ENCODE data around the gene LSM8. TPM values are rescaled to one million over a fixed set of nuclear protein-coding genes. Genes with fewer than 3 reads are reported as not detected.

LSM8 gene
- total and polyA plus RNA-seq, 2 experiments from 2014 or later = 95.4 to 100 TPM

DNA sequence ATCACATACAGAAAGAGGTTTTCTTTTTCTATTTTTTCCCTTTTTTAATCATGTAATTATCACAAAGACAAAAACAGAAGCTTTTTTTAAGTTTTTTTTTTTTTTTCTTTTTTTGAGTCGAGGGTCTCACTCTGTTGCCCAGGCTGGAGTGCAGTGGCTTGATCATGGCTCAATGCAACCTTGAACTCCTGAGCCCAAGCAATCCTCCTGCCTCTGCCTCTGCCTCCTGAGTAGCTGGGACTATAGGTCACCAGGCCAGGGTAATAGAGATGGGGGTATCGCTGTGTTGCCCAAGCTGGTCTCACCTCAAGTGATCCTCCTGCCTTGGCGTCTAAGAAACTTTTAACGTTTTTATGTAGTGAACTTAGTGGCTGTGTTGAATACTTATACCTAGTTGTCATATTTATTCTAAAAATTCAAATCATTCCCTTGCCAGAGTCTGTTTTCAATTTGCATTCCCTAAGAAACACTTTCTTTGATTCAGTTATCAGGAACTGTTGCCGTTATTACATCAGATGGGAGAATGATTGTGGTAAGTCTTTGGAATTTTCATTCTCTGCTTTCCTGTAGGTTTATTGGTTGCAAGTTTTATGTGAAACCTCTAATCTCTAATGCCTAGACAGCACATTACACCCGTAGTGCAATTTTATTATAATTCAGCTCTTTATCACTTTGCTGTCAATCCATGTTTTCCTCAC, 1.3 kb downstream of the LSM8 start (continued):
- TF ChIP-seq, protein P1, sequence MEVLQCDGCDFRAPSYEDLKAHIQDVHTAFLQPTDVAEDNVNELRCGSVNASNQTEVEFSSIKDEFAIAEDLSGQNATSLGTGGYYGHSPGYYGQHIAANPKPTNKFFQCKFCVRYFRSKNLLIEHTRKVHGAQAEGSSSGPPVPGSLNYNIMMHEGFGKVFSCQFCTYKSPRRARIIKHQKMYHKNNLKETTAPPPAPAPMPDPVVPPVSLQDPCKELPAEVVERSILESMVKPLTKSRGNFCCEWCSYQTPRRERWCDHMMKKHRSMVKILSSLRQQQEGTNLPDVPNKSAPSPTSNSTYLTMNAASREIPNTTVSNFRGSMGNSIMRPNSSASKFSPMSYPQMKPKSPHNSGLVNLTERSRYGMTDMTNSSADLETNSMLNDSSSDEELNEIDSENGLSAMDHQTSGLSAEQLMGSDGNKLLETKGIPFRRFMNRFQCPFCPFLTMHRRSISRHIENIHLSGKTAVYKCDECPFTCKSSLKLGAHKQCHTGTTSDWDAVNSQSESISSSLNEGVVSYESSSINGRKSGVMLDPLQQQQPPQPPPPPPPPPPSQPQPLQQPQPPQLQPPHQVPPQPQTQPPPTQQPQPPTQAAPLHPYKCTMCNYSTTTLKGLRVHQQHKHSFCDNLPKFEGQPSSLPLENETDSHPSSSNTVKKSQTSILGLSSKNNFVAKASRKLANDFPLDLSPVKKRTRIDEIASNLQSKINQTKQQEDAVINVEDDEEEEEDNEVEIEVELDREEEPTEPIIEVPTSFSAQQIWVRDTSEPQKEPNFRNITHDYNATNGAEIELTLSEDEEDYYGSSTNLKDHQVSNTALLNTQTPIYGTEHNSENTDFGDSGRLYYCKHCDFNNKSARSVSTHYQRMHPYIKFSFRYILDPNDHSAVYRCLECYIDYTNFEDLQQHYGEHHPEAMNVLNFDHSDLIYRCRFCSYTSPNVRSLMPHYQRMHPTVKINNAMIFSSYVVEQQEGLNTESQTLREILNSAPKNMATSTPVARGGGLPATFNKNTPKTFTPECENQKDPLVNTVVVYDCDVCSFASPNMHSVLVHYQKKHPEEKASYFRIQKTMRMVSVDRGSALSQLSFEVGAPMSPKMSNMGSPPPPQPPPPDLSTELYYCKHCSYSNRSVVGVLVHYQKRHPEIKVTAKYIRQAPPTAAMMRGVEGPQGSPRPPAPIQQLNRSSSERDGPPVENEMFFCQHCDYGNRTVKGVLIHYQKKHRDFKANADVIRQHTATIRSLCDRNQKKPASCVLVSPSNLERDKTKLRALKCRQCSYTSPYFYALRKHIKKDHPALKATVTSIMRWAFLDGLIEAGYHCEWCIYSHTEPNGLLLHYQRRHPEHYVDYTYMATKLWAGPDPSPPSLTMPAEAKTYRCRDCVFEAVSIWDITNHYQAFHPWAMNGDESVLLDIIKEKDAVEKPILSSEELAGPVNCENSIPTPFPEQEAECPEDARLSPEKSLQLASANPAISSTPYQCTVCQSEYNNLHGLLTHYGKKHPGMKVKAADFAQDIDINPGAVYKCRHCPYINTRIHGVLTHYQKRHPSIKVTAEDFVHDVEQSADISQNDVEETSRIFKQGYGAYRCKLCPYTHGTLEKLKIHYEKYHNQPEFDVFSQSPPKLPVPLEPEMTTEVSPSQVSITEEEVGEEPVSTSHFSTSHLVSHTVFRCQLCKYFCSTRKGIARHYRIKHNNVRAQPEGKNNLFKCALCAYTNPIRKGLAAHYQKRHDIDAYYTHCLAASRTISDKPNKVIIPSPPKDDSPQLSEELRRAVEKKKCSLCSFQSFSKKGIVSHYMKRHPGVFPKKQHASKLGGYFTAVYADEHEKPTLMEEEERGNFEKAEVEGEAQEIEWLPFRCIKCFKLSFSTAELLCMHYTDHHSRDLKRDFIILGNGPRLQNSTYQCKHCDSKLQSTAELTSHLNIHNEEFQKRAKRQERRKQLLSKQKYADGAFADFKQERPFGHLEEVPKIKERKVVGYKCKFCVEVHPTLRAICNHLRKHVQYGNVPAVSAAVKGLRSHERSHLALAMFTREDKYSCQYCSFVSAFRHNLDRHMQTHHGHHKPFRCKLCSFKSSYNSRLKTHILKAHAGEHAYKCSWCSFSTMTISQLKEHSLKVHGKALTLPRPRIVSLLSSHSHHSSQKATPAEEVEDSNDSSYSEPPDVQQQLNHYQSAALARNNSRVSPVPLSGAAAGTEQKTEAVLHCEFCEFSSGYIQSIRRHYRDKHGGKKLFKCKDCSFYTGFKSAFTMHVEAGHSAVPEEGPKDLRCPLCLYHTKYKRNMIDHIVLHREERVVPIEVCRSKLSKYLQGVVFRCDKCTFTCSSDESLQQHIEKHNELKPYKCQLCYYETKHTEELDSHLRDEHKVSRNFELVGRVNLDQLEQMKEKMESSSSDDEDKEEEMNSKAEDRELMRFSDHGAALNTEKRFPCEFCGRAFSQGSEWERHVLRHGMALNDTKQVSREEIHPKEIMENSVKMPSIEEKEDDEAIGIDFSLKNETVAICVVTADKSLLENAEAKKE (CRISPR knock-in tag; IDR thresholded peaks at IDR 0.05) = no peak
- TF ChIP-seq CREB1 (CRISPR knock-in tag; IDR thresholded peaks at IDR 0.05; ENCODE audit: low read depth) = no peak
- TF ChIP-seq JUNB (IDR thresholded peaks at IDR 0.05; ENCODE audit: unreplicated experiment) = no peak
- TF ChIP-seq ZNF331 (CRISPR knock-in tag; IDR thresholded peaks at IDR 0.05; ENCODE audit: low read depth) = no peak
- TF ChIP-seq, protein P2, sequence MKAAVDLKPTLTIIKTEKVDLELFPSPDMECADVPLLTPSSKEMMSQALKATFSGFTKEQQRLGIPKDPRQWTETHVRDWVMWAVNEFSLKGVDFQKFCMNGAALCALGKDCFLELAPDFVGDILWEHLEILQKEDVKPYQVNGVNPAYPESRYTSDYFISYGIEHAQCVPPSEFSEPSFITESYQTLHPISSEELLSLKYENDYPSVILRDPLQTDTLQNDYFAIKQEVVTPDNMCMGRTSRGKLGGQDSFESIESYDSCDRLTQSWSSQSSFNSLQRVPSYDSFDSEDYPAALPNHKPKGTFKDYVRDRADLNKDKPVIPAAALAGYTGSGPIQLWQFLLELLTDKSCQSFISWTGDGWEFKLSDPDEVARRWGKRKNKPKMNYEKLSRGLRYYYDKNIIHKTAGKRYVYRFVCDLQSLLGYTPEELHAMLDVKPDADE (IDR thresholded peaks at IDR 0.05) = no peak
- TF ChIP-seq EZH2phosphoT487 (IDR thresholded peaks at IDR 0.05; ENCODE audit: unreplicated experiment) = no peak
- no peak for TF ChIP-seq NANOG (IDR thresholded peaks at IDR 0.05; ENCODE audit: borderline replicate concordance)

DNA sequence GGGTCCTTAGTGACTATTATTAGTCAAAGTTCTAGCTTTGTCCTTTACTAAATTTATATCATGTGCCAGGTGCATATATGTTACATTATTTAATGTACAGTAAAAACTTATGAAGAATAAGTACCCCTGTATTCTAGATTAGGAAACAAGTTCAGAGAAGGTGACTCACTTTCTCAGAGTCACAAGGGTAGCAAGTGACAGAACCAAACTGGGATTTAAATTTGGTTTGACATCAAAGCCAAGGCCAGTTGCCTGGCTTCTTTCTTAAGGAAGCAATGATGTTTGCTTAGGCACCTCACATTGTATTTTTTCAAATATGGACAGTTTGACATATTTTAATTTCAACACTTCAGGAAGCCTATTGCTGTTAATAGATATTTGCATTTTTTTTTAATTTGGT, 2.5 kb downstream of the LSM8 start:
- Mint-ChIP-seq H3K4me1 (peaks cover 8% of the 10 kb centered on the region), H3K27me3 (ENCODE audit: insufficient read depth, low read depth, poor library complexity) (no peaks in the 10 kb centered on the region), H3K4me3 (peak overlapping the region; percentile 95; the same call in 2 of the 3 replicates), H3K9me3 (no peaks in the 10 kb centered on the region), H3K36me3 (ENCODE audit: low read depth) (peaks cover 51% of the 10 kb centered on the region), H3K27ac (no peak overlapping the region)
- no peak for ATAC-seq
- no peak overlapping the region for H3K4me2 ChIP-seq
- H3K27ac ChIP-seq (ENCODE audit: low read depth) = no peak overlapping the region
- H3F3A ChIP-seq (replicated peaks; ENCODE audit: low read depth) = no peaks in the 10 kb centered on the region
- H3K4me1 ChIP-seq (ENCODE audit: insufficient read depth) = no peaks in the 10 kb centered on the region
- H3K27me3 ChIP-seq (ENCODE audit: insufficient read depth) = no peaks in the 10 kb centered on the region
- H3K4me3 ChIP-seq = no peak overlapping the region
- H3K9me2 ChIP-seq (ENCODE audit: insufficient read depth) = no peaks in the 10 kb centered on the region
- no peaks in the 10 kb centered on the region; the same call in 1 of the 2 replicates for H4K20me1 ChIP-seq (replicated peaks; ENCODE audit: insufficient read depth)
- H2AFZ ChIP-seq = no peak overlapping the region
- no peak for DNase-seq (ENCODE audit: low spot score)
- peaks cover 36% of the 10 kb centered on the region for H3K79me2 ChIP-seq (replicated peaks; ENCODE audit: insufficient read depth)
- H3K36me3 ChIP-seq (ENCODE audit: insufficient read depth) = peaks cover 23% of the 10 kb centered on the region
- TF ChIP-seq POLR2AphosphoS5 (IDR thresholded peaks at IDR 0.05; ENCODE audit: low read depth) (no peak), JUNB (IDR thresholded peaks at IDR 0.05; ENCODE audit: unreplicated experiment) (no peak), EZH2phosphoT487 (IDR thresholded peaks at IDR 0.05; ENCODE audit: unreplicated experiment) (no peak), NANOG (IDR thresholded peaks at IDR 0.05; ENCODE audit: borderline replicate concordance) (no peak), ZNF114 (CRISPR knock-in tag; IDR thresholded peaks at IDR 0.05) (no peak)
- TF ChIP-seq, protein P3, sequence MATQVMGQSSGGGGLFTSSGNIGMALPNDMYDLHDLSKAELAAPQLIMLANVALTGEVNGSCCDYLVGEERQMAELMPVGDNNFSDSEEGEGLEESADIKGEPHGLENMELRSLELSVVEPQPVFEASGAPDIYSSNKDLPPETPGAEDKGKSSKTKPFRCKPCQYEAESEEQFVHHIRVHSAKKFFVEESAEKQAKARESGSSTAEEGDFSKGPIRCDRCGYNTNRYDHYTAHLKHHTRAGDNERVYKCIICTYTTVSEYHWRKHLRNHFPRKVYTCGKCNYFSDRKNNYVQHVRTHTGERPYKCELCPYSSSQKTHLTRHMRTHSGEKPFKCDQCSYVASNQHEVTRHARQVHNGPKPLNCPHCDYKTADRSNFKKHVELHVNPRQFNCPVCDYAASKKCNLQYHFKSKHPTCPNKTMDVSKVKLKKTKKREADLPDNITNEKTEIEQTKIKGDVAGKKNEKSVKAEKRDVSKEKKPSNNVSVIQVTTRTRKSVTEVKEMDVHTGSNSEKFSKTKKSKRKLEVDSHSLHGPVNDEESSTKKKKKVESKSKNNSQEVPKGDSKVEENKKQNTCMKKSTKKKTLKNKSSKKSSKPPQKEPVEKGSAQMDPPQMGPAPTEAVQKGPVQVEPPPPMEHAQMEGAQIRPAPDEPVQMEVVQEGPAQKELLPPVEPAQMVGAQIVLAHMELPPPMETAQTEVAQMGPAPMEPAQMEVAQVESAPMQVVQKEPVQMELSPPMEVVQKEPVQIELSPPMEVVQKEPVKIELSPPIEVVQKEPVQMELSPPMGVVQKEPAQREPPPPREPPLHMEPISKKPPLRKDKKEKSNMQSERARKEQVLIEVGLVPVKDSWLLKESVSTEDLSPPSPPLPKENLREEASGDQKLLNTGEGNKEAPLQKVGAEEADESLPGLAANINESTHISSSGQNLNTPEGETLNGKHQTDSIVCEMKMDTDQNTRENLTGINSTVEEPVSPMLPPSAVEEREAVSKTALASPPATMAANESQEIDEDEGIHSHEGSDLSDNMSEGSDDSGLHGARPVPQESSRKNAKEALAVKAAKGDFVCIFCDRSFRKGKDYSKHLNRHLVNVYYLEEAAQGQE (IDR thresholded peaks at IDR 0.05; ENCODE audit: unreplicated experiment) = no peak
- TF ChIP-seq, protein P4, sequence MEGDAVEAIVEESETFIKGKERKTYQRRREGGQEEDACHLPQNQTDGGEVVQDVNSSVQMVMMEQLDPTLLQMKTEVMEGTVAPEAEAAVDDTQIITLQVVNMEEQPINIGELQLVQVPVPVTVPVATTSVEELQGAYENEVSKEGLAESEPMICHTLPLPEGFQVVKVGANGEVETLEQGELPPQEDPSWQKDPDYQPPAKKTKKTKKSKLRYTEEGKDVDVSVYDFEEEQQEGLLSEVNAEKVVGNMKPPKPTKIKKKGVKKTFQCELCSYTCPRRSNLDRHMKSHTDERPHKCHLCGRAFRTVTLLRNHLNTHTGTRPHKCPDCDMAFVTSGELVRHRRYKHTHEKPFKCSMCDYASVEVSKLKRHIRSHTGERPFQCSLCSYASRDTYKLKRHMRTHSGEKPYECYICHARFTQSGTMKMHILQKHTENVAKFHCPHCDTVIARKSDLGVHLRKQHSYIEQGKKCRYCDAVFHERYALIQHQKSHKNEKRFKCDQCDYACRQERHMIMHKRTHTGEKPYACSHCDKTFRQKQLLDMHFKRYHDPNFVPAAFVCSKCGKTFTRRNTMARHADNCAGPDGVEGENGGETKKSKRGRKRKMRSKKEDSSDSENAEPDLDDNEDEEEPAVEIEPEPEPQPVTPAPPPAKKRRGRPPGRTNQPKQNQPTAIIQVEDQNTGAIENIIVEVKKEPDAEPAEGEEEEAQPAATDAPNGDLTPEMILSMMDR (conservative IDR thresholded peaks at IDR 0.05; ENCODE audit: low read depth in 2 of 2) = no peak
